Measurements from ENCODE around the gene KRTAP2-1.
"Not testable (repeated sequence)": the region's sequence is repeated elsewhere in the genome, so short reads cannot be mapped to it uniquely, and the experiment has no call there.

The KRTAP2-1 gene

DNA sequence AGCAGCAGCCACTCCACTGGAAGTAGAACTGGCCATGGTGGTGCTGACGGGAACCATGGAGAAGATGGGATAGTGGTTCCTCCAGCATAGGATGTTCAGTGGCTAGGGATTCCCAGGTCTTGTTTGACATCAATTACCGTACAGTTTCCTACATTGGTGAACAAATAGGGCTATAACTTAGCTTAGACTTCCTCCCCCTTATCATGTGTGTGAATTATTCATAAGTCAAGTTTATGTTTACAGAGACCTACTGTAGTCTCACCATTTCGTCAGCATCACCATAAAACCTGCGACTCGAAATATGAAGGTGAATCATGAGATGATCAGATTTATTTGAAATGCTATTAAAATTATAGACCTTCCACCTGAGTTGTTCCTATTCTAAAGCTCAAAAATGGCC lies 11.6 kb upstream of the KRTAP2-1 start:
- DNase-seq (ENCODE audit: low read depth in 2 of 3, low spot score in 1 of 3): no peak

DNA sequence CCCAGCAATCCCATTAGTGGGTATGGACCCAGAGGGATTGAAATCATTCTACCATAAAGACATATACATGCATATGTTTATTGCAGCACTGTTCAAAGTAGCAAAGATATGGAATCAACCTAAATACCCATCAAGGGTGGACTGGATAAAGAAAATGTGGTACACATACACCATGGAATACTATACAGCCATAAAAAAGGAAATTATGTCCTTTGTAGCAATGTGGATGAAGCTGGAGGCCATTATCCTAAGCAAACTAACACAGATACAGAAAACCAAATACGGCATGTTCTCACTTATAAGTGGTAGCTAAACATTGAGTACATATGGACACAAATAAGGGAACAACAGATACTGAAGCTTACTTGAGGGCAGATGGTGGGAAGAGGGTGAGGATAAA lies 10.4 kb upstream of the KRTAP2-1 start:
- no peak for DNase-seq (ENCODE audit: low read depth in 2 of 3, low spot score in 1 of 3)

DNA sequence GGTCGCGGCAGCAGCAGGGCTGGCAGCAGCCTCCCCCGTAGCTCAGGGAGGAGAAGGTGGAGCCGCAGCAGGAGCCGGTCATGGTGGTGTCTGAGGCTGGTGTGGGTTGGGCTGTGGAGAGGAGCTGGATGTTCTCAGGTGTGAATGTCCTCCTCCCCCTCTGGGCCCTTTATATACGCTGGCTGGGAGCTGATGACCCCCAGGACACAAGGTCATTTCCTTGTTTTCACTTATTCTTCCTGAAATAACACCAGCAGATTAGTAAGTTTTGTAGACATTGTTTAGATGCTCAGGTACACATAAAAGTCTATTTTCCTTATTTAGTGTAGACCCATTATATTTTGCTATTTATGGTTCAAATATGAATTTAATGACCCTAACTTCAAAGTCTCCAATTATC lies 8.0 kb upstream of the KRTAP2-1 start, which contains the start of gene KRTAP2-2:
Gene KRTAP2-2, minus strand, starts transcription at position 101 of the 400 bp plus-strand sequence. Its CDS starts 19 bp downstream, at position 82.
- DNase-seq (ENCODE audit: low read depth in 2 of 3, low spot score in 1 of 3): not testable (repeated sequence)

DNA sequence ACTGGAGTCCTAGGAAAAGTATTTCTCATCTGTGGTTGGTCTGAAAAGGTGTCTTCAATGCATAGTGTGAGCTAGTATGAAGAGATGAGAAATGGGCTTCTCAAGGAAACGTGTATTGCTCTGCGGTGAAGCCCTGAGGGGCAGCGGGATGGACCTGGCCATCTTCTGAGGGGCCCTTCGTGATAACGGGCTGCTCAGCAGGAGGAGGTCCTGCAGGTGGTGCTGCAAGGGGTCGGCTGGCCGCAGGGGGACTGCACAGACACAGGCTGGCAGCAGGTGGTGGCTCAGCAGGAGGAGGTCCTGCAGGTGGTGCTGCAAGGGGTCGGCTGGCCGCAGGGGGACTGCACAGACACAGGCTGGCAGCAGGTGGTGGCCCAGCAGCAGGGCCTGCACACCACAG lies 7.4 kb upstream of the KRTAP2-1 start:
- DNase-seq (ENCODE audit: low read depth in 2 of 3, low spot score in 1 of 3): not testable (repeated sequence)

DNA sequence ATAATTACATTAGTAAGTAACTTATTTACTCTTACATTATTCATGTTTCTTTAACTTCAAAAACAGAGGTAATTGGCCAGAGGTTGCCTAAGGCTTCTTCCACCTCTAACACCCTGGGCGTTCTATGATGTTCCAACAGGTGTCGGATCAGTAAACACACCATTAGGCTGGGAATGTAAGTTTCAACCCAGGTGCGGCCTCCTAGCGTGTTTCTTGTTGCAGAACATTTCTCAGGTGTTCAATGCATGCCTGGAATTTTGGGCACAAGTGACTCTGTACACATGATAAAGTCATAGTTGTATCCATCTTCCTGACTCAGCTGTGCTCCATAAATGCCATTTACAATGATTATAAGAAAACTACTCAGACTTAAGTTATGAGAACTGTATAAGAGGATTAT lies 6.9 kb upstream of the KRTAP2-1 start:
- no peak for DNase-seq (ENCODE audit: low read depth in 2 of 3, low spot score in 1 of 3)

DNA sequence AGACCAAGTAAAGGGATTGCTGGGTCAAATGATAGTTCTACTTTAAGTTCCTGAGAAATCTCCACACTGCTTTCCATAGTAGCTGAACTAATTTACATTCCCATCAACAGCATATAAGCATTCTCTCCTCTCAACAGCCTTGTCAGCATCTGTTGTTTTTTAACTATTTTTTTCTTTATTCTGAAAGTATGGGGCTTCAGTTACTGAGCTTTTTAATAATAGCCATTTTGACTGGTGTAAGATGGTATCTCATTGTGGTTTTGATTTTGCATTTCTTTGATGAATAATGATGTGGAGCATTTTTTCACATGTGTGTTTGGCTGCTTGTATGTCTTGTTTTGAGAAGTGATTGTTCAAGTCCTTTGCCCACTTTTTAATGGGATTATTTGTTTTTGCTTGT lies 5.5 kb upstream of the KRTAP2-1 start:
- DNase-seq (ENCODE audit: low read depth in 2 of 3, low spot score in 1 of 3): no peak

DNA sequence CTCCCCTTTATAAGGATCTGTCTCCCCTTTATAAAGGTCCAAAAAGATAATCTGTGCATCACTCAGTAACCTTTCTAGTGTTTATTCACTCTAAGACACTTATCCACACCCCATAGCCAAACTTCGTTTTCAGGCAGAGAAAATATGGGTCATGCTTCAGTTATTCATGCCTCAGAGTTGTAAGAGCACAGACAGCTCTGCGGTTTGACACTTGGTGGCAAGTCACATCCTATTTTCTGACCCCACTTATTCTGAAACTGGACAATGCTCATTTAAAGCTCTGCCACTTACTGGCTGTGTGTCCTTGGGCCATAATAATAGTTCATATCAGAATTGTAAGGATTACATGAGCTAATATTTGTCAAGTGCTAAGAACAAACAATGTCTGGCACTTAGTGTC lies 2.0 kb upstream of the KRTAP2-1 start:
- no peak for DNase-seq (ENCODE audit: low read depth in 2 of 3, low spot score in 1 of 3)

DNA sequence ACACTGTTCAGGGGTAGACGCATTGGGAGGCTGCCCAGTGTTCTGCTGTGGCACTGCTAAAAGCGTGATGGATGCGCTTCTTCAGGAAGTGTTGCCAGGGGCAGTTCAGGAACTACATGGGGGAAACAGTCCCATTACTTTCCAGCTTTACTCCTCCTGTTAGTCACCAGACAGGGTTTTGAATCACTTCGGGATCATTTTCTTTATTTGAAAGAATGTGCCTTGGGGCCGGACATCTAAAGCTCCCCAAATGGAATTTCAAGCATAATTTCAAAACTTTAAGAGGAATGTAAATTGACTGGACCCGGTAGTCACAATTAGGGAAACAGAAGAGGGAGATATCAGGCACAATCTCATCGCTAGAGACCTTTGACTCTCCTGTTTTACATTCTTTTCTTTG lies 1.3 kb upstream of the KRTAP2-1 start:
- no peak for DNase-seq (ENCODE audit: low read depth in 2 of 3, low spot score in 1 of 3)

DNA sequence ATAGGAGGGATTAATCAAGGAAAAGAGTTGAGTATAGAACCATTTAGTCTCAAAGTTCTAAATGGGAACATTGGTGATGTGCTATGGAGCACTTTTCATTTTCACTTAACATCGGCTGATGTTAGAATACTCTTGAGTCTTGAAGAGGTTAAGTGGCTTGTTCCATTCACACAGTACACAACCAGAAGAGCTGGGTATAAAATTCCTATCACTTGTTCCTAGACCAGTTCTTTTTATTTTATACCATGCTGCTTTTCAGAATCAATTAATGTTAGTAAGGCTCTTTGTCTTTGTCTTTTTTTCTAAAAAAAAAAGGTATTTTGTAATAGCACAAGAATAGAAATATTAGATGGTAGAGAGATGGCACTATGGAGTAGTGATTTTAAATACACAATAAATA lies 4.2 kb downstream of the KRTAP2-1 start:
- DNase-seq (ENCODE audit: low read depth in 2 of 3, low spot score in 1 of 3): no peak

DNA sequence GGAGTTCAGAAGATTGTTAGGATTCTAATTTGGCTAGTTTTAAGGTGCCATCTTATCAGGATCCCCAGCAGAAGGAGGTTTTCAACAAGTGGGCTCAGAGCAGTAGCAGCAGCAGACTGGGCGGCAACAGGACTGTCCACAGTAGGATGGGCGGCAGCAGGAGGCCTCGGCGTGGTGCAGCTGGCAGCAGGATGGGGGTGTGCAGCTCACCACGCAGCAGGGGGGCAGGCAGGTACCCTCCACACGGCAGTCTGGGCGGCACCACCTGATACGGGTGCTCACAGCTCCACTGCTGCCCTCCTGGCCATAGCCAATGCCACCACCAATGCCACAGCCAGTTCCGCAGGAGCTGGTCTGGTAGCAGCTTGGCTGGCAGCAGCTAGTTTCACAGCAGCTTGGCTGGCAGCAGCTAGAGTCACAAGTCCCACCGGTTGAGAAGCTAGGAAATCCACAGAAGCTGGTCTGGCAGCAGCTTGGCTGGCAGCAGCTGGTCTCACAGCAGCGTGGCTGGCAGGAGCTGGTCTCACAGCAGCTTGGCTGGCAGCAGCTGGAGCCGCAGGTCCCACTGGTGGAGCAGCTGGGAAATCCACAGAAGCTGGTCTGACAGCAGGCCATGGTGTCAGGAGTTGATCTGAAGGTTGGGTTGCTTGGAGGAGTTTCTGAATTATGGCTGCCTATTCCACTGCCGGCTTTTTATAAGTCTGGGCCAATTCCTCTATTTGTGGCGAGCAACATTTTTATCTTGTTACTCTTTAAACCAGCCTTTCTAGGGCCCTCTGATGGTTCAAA lies 6.1 kb downstream of the KRTAP2-1 start, which contains the start of gene KRTAP1-1:
Gene KRTAP1-1, minus strand, starts transcription at position 668 of the 789 bp plus-strand sequence. Its CDS starts 53 bp downstream, at position 615.
- DNase-seq (ENCODE audit: low read depth in 2 of 3, low spot score in 1 of 3): not testable (repeated sequence)

DNA sequence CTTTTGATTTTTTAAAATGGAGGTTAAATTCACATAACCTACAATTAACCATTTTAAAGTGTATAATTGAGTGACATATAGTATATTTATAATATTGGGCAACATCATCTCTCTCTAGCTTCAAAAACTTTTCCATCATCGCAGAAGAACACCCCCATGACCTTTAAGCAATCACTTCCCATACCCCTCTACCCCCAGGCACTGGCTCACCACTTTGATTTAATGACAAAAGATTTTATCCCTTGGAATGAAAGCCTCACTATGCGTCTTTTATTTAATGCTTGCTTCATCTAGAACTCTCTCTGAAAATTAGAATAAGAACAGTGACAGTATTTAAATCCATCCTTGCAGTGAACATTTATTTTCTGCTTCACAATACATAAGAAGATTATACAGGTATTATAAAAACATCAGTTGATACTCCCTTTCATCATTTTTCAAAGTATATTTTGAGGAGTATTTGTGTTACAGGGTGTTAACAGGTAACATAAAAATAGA lies 9.2 kb downstream of the KRTAP2-1 start:
- DNase-seq (ENCODE audit: low read depth in 2 of 3, low spot score in 1 of 3): no peak

DNA sequence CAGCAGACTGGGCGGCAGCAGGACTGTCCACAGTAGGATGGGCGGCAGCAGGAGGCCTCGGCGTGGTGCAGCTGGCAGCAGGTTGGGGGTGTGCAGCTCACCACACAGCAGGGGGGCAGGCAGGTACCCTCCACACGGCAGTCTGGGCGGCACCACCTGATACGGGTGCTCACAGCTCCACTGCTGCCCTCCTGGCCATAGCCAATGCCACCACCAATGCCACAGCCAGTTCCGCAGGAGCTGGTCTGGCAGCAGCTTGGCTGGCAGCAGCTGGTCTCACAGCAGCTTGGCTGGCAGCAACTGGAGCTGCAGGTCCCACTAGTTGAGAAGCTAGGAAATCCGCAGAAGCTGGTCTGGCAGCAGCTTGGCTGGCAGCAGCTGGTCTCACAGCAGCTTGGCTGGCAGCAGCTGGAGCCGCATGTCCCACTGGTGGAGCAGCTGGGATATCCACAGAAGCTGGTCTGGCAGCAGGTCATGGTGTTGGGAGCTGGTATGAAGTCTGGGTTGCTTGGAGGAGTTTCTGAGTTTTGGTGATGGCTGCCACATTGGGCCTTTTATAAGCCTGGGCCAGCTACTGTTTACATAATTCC lies 12.7 kb downstream of the KRTAP2-1 start, which contains the start of gene KRTAP1-3:
Gene KRTAP1-3, minus strand, starts transcription at position 529 of the 590 bp plus-strand sequence. Its CDS starts 53 bp downstream, at position 476.
- not testable (repeated sequence) for DNase-seq (ENCODE audit: low read depth in 2 of 3, low spot score in 1 of 3)

DNA sequence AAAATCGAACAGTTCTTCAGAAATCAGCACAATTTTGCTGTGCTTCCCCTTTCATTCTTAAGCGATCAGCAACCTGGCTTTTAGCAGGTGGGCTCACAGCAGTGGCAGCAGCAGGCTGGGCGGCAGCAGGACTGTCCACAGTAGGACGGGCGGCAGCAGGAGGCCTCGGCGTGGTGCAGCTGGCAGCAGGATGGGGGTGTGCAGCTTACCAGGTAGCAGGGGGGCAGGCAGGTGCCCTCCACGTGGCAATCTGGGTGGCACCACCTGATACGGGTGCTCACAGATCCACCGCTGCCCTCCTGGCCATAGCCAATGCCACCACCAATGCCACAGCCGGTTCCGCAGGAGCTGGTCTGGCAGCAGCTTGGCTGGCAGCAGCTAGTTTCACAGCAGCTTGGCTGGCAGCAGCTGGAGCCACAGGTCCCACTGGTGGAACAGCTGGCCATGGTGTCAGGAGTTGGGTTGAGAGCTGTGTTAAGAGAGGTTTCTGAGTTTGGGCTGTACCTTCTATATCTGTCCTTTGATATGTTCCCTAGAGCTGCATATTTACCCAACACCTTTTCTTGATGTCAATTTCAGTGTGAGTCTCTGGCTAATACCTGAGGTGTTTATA lies 17.4 kb downstream of the KRTAP2-1 start, which contains the start of gene KRTAP1-4:
Gene KRTAP1-4, minus strand, starts transcription at position 563 of the 613 bp plus-strand sequence. Its CDS starts 117 bp downstream, at position 446.
- no peak for DNase-seq (ENCODE audit: low read depth in 2 of 3, low spot score in 1 of 3)

DNA sequence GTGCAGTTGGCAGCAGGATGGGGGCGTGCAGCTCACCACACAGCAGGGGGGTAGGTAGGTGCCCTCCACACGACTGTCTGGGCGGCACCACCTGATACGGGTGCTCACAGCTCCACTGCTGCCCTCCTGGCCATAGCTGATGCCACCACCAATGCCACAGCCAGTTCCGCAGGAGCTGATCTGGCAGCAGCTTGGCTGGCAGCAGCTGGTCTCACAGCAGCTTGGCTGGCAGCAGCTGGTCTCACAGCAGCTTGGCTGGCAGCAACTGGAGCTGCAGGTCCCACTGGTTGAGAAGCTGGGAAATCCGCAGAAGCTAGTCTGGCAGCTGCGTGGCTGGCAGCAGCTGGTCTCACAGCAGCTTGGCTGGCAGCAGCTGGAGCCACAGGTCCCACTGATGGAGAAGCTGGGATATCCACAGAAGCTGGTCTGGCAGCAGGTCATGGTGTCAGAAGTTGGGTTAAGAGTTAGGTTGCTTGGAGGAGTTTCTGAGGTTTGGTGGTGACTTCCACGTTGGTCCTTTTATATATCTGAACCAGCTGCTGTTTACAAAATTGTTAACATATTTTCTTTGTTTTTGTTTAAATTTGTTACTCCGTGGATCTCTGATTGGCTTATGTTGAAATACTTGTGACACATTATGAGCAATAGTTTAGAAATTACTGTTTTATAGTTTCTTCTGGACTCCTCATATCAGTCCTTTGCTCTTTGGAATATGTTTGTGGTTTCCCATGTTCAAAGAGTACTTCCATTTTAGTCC lies 20.2 kb downstream of the KRTAP2-1 start, which contains the start of gene KRTAP1-5:
Gene KRTAP1-5, minus strand, starts transcription at position 494 of the 757 bp plus-strand sequence. Its CDS starts 53 bp downstream, at position 441.
- no peak for DNase-seq (ENCODE audit: low read depth in 2 of 3, low spot score in 1 of 3)

DNA sequence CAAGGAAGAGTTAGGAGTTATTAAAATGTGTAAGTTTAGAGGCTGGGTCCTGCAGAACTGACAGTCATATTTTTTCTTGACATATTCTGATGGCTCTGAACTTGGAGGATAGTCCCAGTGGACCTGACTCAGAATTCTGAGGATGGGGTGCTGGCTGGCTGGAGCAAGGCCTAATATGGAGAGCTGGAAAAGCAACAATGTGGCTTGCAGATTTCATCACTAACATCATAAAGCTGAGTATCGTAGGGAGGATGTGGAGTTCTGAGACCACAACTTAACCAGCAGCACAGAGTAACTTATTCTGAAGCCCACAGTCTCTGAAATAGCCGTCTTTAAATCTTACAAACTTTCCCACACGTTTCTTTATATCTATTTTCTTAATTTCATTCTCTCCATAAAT lies 22.4 kb downstream of the KRTAP2-1 start:
- no peak for DNase-seq (ENCODE audit: low read depth in 2 of 3, low spot score in 1 of 3)

DNA sequence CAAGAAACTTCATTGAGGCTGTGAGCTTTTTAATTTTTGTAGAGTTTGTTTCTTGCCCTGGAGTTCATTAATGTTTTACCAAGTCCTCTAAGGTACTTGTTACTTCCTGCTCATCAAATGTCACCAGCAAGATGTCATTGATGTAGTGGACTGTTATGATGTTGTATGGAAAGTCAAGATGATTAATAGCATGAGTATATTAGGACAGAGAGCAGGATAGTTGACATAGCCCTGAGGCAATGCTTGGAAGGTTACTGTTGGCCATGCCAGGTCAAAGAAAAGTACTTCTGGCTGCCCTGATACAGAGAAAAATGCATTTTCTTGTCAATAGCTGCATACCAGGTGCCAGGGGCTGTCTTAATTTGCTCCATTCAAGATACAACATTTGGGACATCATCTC lies 26.8 kb downstream of the KRTAP2-1 start:
- DNase-seq (ENCODE audit: low read depth in 2 of 3, low spot score in 1 of 3): no peak

DNA sequence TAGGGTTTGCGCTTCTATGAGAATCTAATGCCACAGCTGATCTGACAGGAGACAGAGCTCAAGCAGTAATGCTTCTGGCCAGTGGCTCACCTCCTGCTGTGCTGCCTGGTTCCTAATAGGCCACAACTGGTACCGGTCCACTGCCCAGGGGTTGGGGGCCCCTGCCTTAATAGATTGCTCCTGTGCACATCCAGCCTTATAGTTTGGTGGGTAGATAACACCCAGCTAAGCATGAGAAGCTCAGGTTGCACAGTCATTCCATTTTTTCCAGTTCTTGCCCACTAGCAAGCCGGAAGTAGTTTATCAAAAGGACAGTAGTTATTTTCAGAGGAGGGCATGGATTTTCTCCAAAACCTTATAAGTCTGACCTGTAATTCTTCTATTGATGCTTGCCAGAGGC lies 27.7 kb downstream of the KRTAP2-1 start:
- no peak for DNase-seq (ENCODE audit: low read depth in 2 of 3, low spot score in 1 of 3)

DNA sequence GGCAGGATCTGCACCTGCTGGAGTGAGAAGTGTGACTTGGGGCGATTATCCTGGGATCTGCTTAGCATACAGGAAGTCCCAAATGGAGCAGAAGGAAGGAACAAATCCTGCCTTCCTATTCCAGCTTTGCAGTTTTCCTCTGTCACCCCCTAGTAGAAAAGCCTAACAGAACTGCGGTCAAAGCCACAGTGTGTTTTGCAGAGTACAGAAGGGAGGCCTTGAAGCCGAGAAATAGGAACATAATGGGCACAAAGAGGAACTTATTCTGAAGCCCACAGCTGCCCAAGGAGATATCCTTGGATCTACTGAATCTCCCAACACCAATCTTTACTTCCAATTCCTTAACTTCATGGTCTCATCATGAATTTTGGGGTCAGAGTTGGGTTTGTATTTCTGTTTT lies 28.6 kb downstream of the KRTAP2-1 start:
- DNase-seq (ENCODE audit: low read depth in 2 of 3, low spot score in 1 of 3): no peak

DNA sequence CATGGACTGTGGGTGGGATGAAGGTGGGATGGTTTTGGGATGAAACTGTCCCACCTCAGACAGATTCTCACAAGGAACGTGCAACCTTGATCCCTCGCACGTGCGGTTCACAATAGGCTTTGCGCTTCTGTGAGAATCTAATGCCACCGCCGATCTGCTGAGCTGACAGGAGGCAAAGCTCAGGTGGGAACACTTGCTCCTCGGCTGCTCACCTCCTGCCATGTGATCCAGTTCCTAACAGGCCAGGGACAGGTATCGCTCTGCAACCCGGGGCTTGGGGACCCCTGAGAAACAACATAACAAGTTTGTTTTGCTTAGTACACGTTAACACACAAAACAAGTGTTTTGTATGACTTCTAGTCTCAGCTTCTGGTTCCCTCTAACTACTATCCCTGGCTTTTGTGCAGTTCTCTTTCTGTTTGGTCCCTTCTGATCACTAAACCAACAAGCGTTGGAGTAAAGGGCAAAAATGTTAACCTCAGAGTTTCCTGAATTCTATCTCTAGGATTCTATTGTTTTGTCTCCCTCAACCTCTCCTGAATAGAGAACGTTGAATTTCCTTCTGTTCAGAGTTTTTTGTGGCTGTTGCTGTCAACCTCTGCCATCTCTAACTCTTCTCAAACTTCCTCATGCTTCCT lies 30.4 kb downstream of the KRTAP2-1 start:
- no peak for DNase-seq (ENCODE audit: low read depth in 2 of 3, low spot score in 1 of 3)

DNA sequence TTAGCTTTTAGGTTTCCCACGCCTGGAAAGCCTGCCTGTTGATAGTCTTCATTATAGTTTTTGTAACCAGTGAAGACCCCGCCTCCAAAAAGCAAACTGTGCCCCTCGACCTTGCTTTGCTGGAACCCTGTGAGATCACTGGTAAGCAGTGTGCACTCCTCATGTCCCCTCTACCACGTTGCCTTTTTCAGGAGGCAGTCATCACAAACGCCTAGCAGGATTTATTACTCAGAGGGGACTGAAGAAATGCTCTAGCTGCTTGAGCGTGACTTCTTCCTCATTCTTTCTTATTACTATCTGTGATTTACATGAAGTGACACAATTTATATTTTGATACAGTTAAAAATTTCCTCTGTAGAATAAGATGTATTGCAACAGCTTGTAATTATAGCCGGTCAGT lies 31.7 kb downstream of the KRTAP2-1 start:
- DNase-seq (ENCODE audit: low read depth in 2 of 3, low spot score in 1 of 3): no peak
